Colonic mucosa (tissue), 4 donors: Measurements from ENCODE around the gene TRAPPC13. TPM values are rescaled to one million over a fixed set of nuclear protein-coding genes. Genes with fewer than 3 reads are reported as not detected.

ENCODE experiments used
- DNase-seq: peaks from one replicate; pipeline ENCODE4 v3.0.0-alpha.2; 2020
- H3K27ac ChIP-seq: fragments of 200-600 bp; one replicate; pipeline ENCODE4 v1.8.0; 2021
- H3K27me3 ChIP-seq: fragments of 200-600 bp; one replicate; pipeline ENCODE4 v1.8.0; 2021
- H3K36me3 ChIP-seq: fragments of 200-600 bp; one replicate; pipeline ENCODE4 v1.8.0; 2021
- H3K4me1 ChIP-seq: fragments of 200-600 bp; one replicate; pipeline ENCODE4 v1.8.0; 2021; ENCODE audit warnings: mild to moderate bottlenecking
- H3K4me3 ChIP-seq: fragments of 200-600 bp; one replicate; pipeline ENCODE4 v1.8.0; 2021
- H3K9ac ChIP-seq, 2 donors: one replicate each; pipeline ENCODE4 v1.7.0; 2013; ENCODE audit warnings: control low read depth in 2 of 2, low read depth in 2 of 2, low read length in 2 of 2
- H3K9me3 ChIP-seq: fragments of 200-600 bp; one replicate; pipeline ENCODE4 v1.8.0; 2021
- intact Hi-C: fragments of 100-400 bp; cut with DNase I; formaldehyde crosslinking; loops from one replicate; pipeline ENCODE4 v1.14.1; 2022
- total RNA-seq, 2 donors: library from RNA; stranded (reverse); fragmentation: NEBNext Ultra II Directional in 1 of 2; extraction: Animal tissue kit (Norgen Biotek cat#: 25700) in 1 of 2; gene quantifications; one replicate each; pipeline ENCODE4 v1.2.1, GENCODE V29; 2021
- TF ChIP-seq, protein P1 (sequence below): fragments of 200-600 bp; IDR thresholded peaks from one replicate; pipeline ENCODE4 v1.8.0; 2022; ENCODE audit warnings: antibody characterized with exemption, mild to moderate bottlenecking
- donor health status: healthy.
- donor health status: DM: no; HTN: no; CAD: no.
- donor health status: DM: no; HTN: no; CAD: no.

TRAPPC13 gene
- total RNA-seq, 2 donors from 2014 or later, result 20.1 to 23.6 TPM

DNA sequence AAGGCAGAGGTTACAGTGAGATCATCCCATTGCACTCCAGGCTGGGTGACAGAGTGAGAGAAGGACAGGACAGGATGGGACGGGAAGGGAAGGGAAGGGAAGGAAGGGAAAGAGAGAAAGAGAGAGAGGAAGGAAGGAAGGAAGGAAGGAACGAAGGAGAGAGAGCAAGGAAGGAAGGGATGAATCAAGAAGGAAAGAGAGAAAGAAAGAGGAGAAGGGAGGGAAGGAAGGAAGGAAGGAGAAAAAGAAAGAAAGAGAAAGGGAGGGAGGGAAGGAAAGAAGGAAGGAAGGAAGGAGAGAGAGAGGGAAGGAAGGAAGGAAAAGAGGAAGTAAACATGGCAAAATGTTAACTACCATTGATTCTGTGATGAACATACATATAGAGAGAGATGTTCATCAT, 68.3 kb downstream of the TRAPPC13 start:
- no peaks in the 10 kb centered on the region for H3K4me1 ChIP-seq
- intact Hi-C loops, result no loop called here
- no peaks in the 10 kb centered on the region for H3K36me3 ChIP-seq
- no peak overlapping the region for H3K27ac ChIP-seq
- H3K27me3 ChIP-seq, result no peaks in the 10 kb centered on the region
- H3K4me3 ChIP-seq, result no peak overlapping the region
- no peak for DNase-seq
- no peaks in the 10 kb centered on the region for H3K9me3 ChIP-seq
- TF ChIP-seq, protein P1, sequence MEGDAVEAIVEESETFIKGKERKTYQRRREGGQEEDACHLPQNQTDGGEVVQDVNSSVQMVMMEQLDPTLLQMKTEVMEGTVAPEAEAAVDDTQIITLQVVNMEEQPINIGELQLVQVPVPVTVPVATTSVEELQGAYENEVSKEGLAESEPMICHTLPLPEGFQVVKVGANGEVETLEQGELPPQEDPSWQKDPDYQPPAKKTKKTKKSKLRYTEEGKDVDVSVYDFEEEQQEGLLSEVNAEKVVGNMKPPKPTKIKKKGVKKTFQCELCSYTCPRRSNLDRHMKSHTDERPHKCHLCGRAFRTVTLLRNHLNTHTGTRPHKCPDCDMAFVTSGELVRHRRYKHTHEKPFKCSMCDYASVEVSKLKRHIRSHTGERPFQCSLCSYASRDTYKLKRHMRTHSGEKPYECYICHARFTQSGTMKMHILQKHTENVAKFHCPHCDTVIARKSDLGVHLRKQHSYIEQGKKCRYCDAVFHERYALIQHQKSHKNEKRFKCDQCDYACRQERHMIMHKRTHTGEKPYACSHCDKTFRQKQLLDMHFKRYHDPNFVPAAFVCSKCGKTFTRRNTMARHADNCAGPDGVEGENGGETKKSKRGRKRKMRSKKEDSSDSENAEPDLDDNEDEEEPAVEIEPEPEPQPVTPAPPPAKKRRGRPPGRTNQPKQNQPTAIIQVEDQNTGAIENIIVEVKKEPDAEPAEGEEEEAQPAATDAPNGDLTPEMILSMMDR, result no peak
- no peak overlapping the region for H3K9ac ChIP-seq

DNA sequence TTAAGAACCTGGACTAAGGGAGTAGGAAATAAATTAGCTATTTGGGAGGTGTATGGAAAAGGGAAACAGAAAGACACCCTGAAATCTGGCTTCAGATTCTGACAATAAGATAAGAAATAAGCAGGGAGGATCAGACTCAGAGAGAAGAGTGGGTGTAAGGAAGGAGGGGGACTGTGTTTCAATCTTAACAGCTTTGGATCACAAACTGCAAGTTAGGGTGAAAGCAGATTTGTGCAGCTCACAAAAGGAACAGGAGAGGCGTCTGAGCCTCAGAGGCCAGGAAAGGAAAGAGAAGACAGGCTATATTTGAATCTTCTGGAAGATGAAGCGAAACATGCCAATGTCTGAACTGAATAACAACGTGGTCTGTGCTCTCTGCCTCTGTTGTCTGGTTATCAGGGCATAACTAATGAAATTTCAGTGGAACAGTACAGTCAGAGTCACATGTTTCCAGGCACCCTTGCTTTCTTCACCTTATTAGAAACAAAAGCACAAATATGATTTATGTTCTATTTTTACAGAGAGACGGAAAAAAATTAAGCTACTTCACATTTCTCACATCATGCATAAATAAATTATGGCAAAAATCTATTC, 70.4 kb downstream of the TRAPPC13 start:
- H3K36me3 ChIP-seq, result no peaks in the 10 kb centered on the region
- H3K9ac ChIP-seq, result no peak overlapping the region
- H3K4me3 ChIP-seq, result no peak overlapping the region
- no peak overlapping the region for H3K27ac ChIP-seq
- no peak for DNase-seq
- no peaks in the 10 kb centered on the region for H3K27me3 ChIP-seq
- H3K4me1 ChIP-seq, result no peaks in the 10 kb centered on the region
- H3K9me3 ChIP-seq, result no peaks in the 10 kb centered on the region
- TF ChIP-seq, protein P1, result no peak
- intact Hi-C loops, result no loop called here

DNA sequence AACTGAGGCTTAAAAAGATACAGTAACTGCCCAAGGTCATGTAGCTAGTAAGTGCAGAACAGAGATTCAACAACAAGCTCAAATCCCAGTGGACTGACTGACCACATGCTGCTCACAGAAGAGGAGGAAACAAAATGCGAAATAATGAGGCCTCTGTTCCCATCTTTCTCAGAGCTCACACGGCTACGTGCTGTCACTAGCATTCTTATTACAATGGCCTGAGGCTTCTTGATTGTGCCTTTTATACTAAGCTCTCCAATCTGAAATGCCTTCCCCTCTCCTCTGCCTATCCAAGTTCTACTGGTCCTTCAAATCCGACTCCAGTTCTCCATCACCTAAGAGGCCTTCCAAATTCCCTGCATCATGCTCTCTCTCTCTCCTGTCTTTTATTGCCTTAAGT, 71.1 kb downstream of the TRAPPC13 start:
- H3K4me1 ChIP-seq, result no peaks in the 10 kb centered on the region
- DNase-seq, result no peak
- intact Hi-C loops, result no loop called here
- no peak overlapping the region for H3K9ac ChIP-seq
- H3K27ac ChIP-seq, result no peak overlapping the region
- H3K27me3 ChIP-seq, result no peaks in the 10 kb centered on the region
- H3K9me3 ChIP-seq, result no peaks in the 10 kb centered on the region
- no peaks in the 10 kb centered on the region for H3K36me3 ChIP-seq
- TF ChIP-seq, protein P1, result no peak
- H3K4me3 ChIP-seq, result no peak overlapping the region

DNA sequence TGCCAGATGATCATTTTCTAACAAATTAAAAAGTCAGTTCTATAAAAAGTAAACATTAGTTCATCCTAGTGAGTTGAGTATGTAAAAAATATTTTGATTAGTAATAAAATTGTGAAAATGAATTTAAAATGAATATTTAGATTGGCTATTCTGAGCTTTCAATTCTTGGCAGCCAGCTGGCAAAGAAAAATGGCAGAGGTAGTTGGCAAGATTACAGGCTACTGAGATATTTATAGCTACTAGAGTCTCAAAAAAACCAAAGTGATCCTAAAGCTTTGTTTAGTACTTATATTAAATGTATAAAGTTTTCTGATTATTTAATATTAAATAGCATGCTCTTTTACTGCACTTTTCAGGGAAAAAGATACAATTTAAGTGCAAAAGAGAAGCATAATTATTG, 72.1 kb downstream of the TRAPPC13 start:
- DNase-seq, result no peak
- Histone ChIP-seq H3K4me1 (no peaks in the 10 kb centered on the region), H3K36me3 (no peaks in the 10 kb centered on the region), H3K9me3 (no peaks in the 10 kb centered on the region), H3K27me3 (no peaks in the 10 kb centered on the region), H3K4me3 (no peak overlapping the region), H3K9ac (no peak overlapping the region), H3K27ac (no peak overlapping the region)
- intact Hi-C loops, result no loop called here
- TF ChIP-seq, protein P1, result no peak

DNA sequence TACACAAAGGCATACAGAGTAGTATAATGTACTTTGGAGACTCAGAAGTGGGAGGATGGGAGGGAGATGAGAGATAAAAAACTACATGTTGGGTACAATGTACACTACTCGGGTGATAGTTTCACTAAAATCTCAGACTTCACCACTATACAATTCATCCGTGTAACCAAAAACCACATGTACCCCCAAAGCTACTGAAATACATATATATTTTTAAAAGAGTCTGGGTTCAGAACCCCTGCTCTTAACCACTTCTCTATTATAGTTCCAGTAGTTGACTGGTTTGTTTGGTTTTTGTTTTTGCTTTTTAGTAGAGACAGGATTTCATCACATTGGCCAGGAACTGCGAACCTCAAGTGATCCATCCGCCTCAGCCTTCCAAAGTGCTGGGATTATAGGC, 74.5 kb downstream of the TRAPPC13 start:
- Histone ChIP-seq H3K9me3 (no peaks in the 10 kb centered on the region), H3K27ac (no peak overlapping the region), H3K4me1 (no peaks in the 10 kb centered on the region), H3K36me3 (no peaks in the 10 kb centered on the region), H3K27me3 (no peaks in the 10 kb centered on the region), H3K9ac (no peak overlapping the region), H3K4me3 (no peak overlapping the region)
- TF ChIP-seq, protein P1, result no peak
- DNase-seq, result no peak
- intact Hi-C loops, result no loop called here
